Activated T-helper 1 cell treated with anti-CD3 and anti-CD28 coated beads, Interleukin-12 subunit alpha, Interleukin-12 subunit beta, Interleukin-2, Interleukin-4 antibody, amounts not matched to agents 30 ng/mL and 10 ng/mL and 1 ng/mL, durations not matched to agents 14 hours and 24 hours and 36 hours (primary cell): ENCODE data around the gene ZFR. TPM values are rescaled to one million over a fixed set of nuclear protein-coding genes. Genes with fewer than 3 reads are reported as not detected.

ENCODE experiments used
- total RNA-seq: library from RNA; stranded (reverse); gene quantifications from 2 replicates; pipeline ENCODE4 v1.2.3, GENCODE V29; 2022

Gene ZFR
- total RNA-seq, 1 donor from 2014 or later = 70.8 TPM

Other genes with a start within 250 kb of the ZFR start
- 26.2 and 29.9 TPM in 2 replicates for gene MTMR12, start 131.8 kb downstream of the ZFR start, total RNA-seq
- 408 and 428 TPM in 2 replicates for gene SUB1, start 140.8 kb upstream of the ZFR start, total RNA-seq